GM12801 (cell line): Measurements from ENCODE around the gene ZNF99.

ENCODE experiments used
- TF ChIP-seq, protein P1 (sequence below): IDR thresholded peaks from one replicate; pipeline ENCODE4 v1.5.1; 2011; ENCODE audit warnings: control low read depth; ENCODE audit not compliant: insufficient read length; ENCODE audit errors: extremely low read depth

ZNF99 gene

DNA sequence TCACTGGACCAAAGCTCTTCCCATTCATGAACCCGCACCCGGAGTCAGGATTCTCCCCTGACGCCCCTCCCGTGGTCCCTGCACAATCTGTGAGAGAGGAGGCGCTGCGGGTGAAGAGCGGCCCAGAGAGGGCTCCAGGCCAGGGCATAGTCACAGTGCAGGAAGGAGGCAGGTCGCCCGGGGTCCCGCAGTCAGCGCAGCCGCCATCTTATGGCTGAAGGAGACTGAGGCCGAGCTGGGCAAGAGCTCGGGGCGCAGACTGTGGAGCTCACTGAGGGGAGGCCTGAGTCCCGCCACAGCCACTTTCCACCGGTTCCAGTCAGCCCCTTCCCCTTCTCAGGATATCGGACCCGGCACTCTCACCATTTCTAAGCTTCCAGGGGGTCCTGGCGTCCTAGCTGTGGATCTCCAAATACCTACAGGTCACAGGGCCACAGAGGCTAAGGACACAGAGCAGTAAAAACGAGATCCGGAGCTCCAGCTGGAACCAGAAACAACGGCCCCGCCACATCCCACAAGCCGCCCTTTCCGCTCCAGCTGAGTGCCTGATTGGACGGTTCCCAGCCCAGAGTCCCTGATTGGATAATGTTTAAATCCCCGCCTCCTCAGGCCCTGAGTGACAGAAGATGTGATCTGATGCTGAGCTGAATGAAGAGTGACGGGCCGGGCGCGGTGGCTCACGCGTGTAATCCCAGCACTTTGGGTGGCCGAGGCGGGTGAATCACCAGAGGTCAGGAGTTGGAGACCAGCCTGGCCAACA, at the start of gene ZNF99:
ZNF99 (minus strand) TSS at position 501 of the 760 bp plus-strand sequence; CDS start at position 366, 135 bp downstream.
- TF ChIP-seq, protein P1, sequence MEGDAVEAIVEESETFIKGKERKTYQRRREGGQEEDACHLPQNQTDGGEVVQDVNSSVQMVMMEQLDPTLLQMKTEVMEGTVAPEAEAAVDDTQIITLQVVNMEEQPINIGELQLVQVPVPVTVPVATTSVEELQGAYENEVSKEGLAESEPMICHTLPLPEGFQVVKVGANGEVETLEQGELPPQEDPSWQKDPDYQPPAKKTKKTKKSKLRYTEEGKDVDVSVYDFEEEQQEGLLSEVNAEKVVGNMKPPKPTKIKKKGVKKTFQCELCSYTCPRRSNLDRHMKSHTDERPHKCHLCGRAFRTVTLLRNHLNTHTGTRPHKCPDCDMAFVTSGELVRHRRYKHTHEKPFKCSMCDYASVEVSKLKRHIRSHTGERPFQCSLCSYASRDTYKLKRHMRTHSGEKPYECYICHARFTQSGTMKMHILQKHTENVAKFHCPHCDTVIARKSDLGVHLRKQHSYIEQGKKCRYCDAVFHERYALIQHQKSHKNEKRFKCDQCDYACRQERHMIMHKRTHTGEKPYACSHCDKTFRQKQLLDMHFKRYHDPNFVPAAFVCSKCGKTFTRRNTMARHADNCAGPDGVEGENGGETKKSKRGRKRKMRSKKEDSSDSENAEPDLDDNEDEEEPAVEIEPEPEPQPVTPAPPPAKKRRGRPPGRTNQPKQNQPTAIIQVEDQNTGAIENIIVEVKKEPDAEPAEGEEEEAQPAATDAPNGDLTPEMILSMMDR: no peak

GRCh38 chr19:22832031-22832762, 48.2 kb upstream of the ZNF99 start, which contains the start of gene ZNF723:
Gene ZNF723, plus strand, starts transcription at chr19:22832291. Its CDS starts 89 bp downstream, at chr19:22832380.
- TF ChIP-seq, protein P1: no peak

- TF ChIP-seq, protein P1: no peak
These were observed 47.3 kb upstream of the ZNF99 start for GRCh38 chr19:22831211-22831610.

- TF ChIP-seq, protein P1: no peak
These were observed 30.2 kb upstream of the ZNF99 start for GRCh38 chr19:22814124-22814523.

GRCh38 chr19:22807061-22807835, 23.3 kb upstream of the ZNF99 start:
- TF ChIP-seq, protein P1: no peak

GRCh38 chr19:22806418-22806817, 22.5 kb upstream of the ZNF99 start:
- TF ChIP-seq, protein P1: no peak

GRCh38 chr19:22797040-22797439, 13.1 kb upstream of the ZNF99 start:
- TF ChIP-seq, protein P1: no peak
